Activated T-cell treated with anti-CD3 and anti-CD28 coated beads, Interleukin-2, amount 50 U/mL, for 24 hours (primary cell): Measurements from ENCODE around the gene GKN1.

Source experiments
- DNase-seq: peaks from one replicate; pipeline ENCODE4 v3.0.0-alpha.2; 2020
- H3K27ac Mint-ChIP-seq: 2 replicates; pipeline ENCODE4 v1.8.0; 2020; ENCODE audit warnings: mild to moderate bottlenecking, mixed read lengths
- H3K27me3 Mint-ChIP-seq: 2 replicates; pipeline ENCODE4 v1.8.0; 2020; ENCODE audit warnings: mixed read lengths
- H3K36me3 Mint-ChIP-seq: 2 replicates; pipeline ENCODE4 v1.8.0; 2020; ENCODE audit warnings: low read depth, mixed read lengths
- H3K4me1 Mint-ChIP-seq: 2 replicates; pipeline ENCODE4 v1.8.0; 2020; ENCODE audit warnings: low read depth, mixed read lengths
- H3K4me3 Mint-ChIP-seq: 2 replicates; pipeline ENCODE4 v1.8.0; 2020; ENCODE audit warnings: mild to moderate bottlenecking, moderate library complexity, mixed read lengths
- H3K9me3 Mint-ChIP-seq: 2 replicates; pipeline ENCODE4 v1.8.0; 2020; ENCODE audit warnings: mixed read lengths

The GKN1 gene

GRCh38 chr2:69026026-69026425 is 51.6 kb downstream of the GKN1 start:
- no peak overlapping the region for H3K4me3 Mint-ChIP-seq
- no peaks in the 10 kb centered on the region for H3K4me1 Mint-ChIP-seq
- no peaks in the 10 kb centered on the region for H3K36me3 Mint-ChIP-seq
- H3K27me3 Mint-ChIP-seq: peaks cover 29% of the 10 kb centered on the region
- no peak for DNase-seq
- H3K9me3 Mint-ChIP-seq: no peaks in the 10 kb centered on the region
- no peak overlapping the region for H3K27ac Mint-ChIP-seq

DNA sequence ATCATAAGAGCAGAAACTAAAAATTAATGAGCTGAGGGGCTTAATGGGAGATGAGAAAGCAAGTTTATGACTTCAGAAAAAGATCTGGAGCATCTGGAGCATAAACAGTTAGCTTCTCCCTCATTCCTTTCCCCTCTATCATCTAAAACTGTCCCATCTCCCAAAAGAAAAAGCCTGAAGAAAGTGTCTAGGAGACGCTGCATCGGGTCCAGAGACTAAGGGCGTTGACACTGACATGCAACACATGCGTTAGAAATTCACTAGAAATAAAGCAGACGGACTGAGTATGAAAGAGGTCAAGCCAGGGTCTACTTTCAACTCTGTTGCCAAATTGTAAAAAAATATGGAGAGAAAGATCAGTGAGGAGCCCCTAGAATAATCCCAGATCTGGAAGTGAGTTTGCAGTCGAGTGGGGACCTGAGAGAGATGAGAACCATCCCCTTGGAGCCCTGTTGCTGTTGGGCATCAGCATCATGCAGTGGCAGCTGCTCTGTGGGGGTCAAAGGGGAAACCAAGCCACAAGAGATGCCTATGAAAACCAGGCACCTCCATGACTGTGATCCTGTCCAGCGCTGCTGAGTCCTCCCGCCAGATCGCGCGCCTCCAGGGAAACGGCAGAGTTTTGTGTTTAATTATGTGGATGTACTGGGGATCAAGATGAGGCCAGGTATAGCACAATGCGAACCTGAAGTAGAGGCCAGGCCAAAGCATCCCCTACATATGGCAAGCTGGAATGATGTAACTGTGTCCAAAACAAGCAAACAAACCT is 52.4 kb downstream of the GKN1 start:
- Mint-ChIP-seq H3K36me3 (no peaks in the 10 kb centered on the region), H3K4me1 (no peaks in the 10 kb centered on the region), H3K27me3 (peaks cover 24% of the 10 kb centered on the region), H3K27ac (no peak overlapping the region), H3K4me3 (no peak overlapping the region), H3K9me3 (no peaks in the 10 kb centered on the region)
- DNase-seq: no peak
